Panc1 (cell line): ENCODE data around the gene ELP1.

Source experiments
- CTCF ChIP-seq: fragments of 450-650 bp; IDR thresholded peaks from 2 replicates; pipeline ENCODE4 v1.5.1; 2017; ENCODE audit warnings: mild to moderate bottlenecking
- POLR2AphosphoS5 ChIP-seq: IDR thresholded peaks from 2 replicates; pipeline ENCODE4 v1.6.1; 2012; ENCODE audit warnings: mild to moderate bottlenecking, low read depth, low read length, moderate library complexity
- REST ChIP-seq, 2 experiments: IDR thresholded peaks; 2 replicates each; pipeline ENCODE4 v1.6.1; 2011 to 2012; ENCODE audit warnings: low read depth in 2 of 2, control low read depth in 1 of 2, low read length in 1 of 2, mild to moderate bottlenecking in 1 of 2, moderate library complexity in 1 of 2; ENCODE audit not compliant: insufficient read depth in 1 of 2
- TCF7L2 ChIP-seq: IDR thresholded peaks from 2 replicates; pipeline ENCODE4 v1.6.1; 2011; ENCODE audit warnings: mild to moderate bottlenecking, low read depth, low read length, inconsistent platforms

- TF ChIP-seq TCF7L2 (no peak), CTCF (no peak), REST (IDR thresholded peaks at IDR 0.05; ENCODE audit: insufficient read depth in 1 of 2, low read depth in 2 of 2, low read length in 1 of 2) (no peak), POLR2AphosphoS5 (no peak)
Measured at GRCh38 chr9:108861997-108862396, 71.9 kb downstream of the ELP1 start, which contains the start of gene ACTL7A.
